ENCODE measurements around the gene PARD3.

PARD3 gene

GRCh38 chr10:34323192-34323591 is 491.9 kb downstream of the PARD3 start:
- no peak for DNase-seq

- DNase-seq, result no peak
Measured at GRCh38 chr10:34320265-34320664, 494.8 kb downstream of the PARD3 start.

- DNase-seq, result no peak
Measured at GRCh38 chr10:34319197-34319846, 495.8 kb downstream of the PARD3 start.

- DNase-seq, result no peak
Measured at GRCh38 chr10:34316154-34316553, 498.9 kb downstream of the PARD3 start.

- DNase-seq, result no peak
Measured at GRCh38 chr10:34314457-34314856, 500.6 kb downstream of the PARD3 start.

DNA sequence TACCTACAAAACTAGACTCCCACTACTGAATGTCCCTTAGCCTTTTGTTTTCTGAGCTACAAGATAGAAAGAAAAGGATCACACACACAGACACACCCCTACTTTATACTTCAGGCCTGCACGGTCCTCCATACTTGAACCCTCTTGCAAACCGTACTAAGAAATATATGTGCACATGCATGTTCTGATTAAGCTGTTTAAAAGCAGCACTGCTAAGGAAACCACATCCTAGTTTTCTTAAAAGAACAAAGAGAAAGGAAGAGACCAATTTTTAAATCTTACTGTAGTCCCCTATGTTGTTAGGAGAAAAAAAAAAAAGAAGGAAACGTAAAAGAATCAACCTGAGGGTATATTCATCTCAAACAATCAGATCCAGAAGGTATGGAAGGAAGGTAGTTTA is 501.2 kb downstream of the PARD3 start:
- DNase-seq, result no peak

- no peak for DNase-seq
Measured at GRCh38 chr10:34313353-34313752, 501.7 kb downstream of the PARD3 start.

GRCh38 chr10:34311679-34312078 is 503.4 kb downstream of the PARD3 start:
- DNase-seq, result no peak

- no peak for DNase-seq
Measured at GRCh38 chr10:34310234-34310633, 504.9 kb downstream of the PARD3 start.

DNA sequence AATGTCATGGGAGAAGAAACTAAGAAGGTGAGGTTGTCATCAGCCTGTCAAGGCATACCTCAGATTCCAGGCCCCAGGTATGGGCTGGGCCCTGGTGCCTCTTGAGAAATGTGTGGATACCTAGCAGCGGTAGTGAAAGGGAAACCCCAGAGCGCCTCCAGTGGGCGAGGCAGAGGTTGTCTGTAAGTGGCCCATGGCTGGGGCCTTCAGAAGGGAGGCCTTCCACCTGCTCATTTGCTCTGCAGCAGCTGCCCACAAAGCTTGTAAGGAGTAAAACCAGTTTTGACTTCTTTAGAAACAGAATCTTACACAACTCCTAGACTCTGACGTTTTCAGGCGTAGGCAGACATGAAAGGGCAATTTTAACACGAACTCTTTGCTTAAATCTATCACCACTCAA is 509.9 kb downstream of the PARD3 start:
- DNase-seq, result no peak

DNA sequence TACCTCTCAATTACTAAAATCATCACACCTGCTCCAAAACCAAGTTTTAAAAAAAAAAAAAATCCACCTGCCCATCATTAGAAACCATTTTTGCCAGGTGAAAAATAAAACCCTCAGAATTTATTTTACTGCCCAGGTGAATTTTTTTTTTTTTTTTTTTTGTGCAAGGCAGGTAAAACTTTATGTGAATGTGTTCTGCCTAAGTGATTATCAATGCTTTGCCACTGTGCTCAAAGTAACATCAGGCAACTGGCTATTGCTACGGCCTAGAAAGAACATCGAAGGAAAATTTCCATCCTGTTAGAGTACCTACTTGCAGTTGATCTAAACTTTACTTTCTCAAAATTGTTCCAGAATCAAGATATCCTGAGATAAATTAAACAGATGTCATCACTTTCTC is 512.1 kb downstream of the PARD3 start:
- no peak for DNase-seq

- no peak for DNase-seq
Measured at GRCh38 chr10:34299105-34299611, 515.9 kb downstream of the PARD3 start.

- DNase-seq, result no peak
Measured at GRCh38 chr10:34298346-34298818, 516.7 kb downstream of the PARD3 start.

DNA sequence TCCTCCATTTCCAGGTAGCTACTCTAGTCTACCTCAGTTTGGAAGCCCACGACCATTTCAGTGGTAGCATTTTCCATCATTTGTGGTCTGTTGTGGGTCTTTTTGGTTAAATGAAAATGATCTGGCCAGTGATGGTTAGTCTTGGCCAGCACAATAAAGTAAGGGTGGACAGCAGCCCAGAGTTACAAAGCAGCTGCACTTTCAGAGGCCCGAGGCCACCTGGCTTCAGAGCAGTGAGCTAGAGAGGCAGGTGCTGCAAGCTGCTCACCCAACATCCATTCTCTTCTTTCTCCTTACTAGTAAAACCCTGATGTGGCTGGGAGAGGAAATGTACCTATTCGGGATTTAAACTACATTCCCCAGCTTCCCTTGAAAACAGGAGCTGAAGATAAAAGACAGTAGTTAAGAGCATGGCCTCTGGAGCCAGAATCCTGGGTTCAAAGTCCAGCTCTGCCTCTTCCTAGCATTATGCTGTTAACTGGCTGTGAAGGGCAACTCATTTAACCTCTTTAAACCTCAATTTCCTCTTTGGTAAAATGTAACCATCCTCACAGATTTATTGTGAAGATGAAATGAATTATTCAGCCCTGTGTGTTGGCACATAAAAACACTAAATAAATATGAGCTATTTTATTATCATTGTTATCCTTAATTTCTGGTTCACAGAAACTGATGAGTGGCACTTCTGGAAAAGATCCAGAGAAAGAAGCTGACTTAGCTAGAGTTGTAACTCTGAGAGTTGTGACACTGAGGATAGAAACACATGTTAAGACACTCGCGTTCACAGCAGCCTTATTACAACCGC is 517.4 kb downstream of the PARD3 start:
- no peak for DNase-seq

DNA sequence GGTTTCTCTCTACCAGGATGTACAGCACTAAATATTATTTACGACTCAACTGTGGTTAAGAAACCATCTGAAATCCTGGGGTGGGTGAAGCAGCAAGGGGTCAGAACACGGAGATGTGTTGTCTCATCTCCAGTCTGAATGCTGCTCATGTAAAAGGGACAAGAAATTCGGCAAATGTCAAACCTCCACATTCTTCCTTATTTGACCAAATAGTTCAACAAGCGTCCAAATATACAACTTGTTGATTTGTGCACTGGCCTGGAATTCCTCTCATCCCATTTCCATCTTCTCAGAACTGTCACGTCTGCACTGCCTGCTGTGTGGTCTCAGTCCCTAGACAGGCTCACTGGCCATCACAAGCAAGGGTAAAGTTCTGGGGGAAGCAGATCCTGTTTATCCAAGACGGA is 520.0 kb downstream of the PARD3 start:
- DNase-seq, result no peak

- DNase-seq, result no peak
Measured at GRCh38 chr10:34294137-34294536, 521.0 kb downstream of the PARD3 start.

DNA sequence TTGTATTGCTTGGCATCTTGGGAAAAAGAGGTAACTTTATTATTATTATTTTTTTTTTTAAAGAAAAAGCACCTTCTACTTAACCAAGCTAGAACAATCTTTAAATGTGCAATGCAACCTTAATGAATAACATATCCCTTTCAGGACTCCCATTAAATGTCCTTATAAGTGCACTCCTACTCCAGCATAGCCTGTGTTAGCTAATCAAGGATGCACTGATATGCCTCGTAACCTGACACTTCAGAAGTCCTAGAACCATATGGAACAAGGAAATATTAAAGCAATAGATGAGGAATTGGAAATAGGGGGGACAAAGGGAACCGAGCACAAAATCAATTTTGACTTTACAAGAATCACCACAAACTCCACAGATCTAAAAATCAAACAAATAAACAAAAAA is 522.4 kb downstream of the PARD3 start:
- DNase-seq, result no peak

DNA sequence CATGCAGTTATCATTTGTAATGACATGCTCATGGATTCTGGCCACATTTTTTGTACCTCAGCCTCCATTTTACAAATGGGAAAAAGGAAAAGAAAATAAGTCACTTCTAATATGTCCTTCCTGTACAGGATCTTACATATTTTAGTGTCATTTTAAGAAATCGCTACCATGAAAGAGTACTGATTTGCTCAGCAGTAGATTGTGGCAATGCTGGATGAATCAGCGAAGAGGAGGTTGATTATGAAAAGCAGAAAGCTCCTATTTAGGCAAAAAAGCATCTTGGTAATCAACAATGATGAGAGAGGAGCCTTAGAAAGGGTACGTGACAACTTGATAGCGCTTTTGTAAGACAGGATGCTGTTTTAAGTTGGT is 522.9 kb downstream of the PARD3 start:
- no peak for DNase-seq

GRCh38 chr10:34291466-34292193 is 523.5 kb downstream of the PARD3 start:
- DNase-seq, result no peak

DNA sequence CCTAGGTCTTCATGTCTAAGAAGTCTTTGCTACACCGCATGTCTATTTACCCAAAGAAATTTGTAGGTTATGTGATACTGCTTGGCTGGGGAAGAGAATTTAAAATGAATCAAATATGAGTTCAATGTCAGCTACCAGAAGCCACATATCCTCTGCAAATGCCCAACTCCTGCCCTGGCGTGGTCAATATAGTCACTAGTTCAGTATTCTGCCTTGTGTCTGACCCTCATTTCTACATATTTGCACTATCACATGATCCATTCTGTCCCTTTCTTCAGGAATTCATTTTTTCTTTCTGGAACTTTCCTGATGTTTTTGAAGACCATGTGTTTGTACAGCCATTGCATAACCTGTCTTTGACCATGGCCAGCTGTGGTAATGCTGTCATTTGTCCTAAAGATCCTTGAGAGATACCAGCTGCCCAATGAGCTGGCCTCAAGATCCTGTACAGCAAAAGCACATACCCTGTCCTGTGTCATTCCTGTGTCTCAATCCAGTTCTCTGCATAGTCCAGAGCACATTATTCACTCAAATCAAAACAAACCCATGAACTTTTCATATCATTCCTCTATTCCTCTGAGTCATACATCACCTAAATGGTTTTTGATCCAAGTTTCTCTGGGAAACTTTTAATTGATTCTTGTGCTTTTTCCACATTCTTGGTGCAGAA is 524.5 kb downstream of the PARD3 start:
- no peak for DNase-seq

- DNase-seq, result no peak
Measured at GRCh38 chr10:34288634-34289033, 526.5 kb downstream of the PARD3 start.

DNA sequence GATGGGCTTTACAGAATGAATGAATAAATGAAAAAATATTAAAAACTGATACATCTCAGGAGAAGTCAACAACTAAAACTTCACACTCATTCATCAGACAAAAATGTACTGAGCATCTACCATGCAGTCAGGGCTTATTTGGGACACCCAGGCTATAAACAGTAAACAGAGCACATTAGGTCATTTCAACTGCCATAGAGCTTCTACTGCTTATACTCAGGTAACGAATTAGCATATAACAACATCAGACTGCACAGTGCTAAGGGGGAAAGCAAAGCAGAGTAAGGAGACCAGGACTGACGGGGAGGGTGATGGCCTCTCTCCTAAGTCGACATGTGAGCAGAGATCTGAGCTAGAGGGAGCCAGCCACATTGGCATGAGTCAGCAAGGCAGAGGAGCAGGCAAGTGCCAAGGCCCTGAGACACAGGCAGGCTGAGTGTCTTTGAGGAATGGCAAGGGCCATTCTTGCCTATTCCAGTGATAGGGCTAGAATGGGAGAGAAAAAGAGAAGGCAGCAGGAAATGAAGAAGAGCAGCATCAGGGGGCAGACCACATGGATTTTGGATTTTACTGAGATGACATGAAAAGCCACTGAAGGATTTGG is 528.9 kb downstream of the PARD3 start:
- no peak for DNase-seq

All from effector CD4-positive, alpha-beta T cell (primary cell).